Measurements from ENCODE around the gene HLA-DPB1.
A peak's percentile ranks its signal among the peaks of the same experiment; 100 is the strongest.

HLA-DPB1 gene

DNA sequence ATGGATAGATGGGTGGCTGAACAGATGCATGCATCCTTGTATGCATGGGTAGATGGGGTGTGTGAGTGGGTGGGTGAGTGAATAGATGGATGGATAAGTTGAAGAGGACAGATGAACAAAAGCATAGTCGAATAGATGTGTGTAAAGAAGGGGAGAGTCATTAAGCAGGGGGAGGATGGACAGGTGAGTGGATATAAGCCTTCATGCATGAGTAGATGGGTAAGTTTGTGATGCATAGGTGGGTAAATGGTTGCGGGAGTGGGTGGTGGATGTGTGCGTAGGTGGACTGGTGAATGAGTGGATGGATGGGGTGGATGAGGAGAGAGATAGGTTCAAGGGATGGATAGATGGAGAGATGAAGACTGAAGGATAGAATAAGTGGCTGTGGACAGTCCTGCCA, 29.6 kb downstream of the HLA-DPB1 start:
- no peak for DNase-seq

DNA sequence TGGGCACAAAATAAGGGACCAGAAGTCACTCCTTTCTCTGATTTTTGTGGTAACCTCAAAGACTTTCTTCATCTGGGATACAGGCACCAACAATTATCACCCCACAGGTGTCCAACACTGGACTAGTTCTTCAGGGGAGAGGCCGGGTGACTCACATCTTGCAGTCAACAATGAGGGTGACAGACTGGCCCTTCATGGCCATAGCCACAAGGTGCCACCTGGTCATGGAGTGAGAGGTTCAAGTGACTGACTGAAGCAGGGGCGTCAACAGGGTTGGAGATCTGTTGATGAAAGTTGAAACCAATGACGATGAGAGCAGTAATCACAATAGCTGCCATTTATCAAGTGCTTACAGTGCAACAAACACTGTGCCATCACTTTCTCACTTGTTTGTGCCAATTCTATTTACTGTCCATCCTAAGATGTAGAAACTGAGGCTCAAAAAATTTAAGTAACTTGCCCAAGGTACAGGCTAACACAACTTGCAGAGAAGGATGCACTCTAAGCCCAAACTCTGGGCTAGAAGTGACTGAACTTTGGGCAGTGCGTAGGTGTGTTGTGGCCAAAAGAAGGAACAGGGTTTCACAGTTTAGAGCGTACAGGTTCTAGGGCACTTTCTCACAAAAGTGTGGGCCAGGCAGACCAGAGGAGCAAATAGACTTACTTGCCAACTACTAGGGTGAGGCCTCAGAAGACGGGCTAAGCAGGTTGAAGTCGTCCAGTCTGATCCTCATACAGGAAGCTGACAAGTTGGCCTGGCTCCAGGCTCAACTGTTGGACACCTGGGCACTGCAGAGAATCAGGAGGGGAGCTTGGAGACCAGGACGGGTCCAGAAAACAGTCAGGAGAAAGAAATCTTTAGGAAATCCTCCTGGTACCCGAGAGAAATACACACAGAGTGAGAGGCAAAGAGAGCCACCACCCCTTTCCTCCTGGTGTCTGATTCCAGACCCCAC, 30.4 kb downstream of the HLA-DPB1 start:
- no peak for DNase-seq

DNA sequence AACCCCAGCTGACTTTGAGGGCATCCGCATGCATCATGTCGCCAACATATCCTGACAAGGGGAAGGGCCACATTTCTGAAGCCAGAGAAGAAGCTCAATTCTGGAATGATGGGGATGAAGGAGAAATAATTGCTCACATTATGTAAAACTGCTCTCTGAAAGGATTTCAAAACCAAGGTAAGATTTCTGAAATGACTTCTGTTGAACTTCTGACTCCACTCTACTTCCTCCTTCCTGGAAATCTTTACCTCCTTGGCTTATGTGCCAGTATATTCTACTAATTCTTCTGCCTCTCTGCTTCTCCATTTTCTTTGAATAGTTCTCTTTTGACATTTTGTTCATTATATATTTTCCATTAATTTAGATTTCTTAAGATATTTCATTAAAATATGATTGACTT, 31.9 kb downstream of the HLA-DPB1 start:
- DNase-seq: no peak

DNA sequence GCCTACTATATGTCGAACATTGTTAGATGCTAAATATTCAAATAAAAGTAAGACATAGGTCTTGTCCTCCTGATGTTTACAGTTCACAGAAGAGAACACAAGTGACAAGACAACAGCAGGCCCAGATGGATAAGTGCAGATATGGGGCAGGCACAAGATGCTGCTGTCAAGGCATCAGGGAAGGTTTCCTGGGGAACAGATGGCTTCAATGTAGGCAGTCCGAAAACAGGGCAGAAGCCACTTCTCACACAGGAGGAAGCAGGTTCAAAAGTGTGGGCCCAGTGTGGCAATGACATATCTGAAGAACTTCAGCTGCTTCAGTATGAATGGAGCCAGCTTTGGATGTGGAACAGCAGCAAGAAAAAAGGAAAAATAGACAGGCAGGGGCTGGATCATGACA, 32.5 kb downstream of the HLA-DPB1 start:
- DNase-seq: no peak

DNA sequence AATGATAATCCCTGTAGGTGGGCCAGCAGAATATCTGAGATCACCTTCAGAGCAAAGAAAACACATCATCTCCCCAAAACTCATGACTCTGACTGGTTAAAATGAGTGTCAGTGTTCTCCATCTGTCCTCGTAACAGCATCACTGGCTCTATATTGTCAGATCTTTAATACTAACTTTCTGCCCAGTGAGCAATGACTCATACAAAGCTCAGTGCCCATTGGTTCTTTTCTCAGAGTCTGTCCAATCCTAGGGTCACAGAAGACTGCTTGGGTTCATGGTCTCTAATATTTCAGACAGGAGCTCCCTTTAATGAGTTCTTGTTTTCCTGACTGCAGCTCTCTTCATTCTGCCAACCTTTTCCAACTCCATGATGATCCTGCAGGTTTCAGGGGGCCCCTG, 36.4 kb downstream of the HLA-DPB1 start:
- peak; percentile 72 for DNase-seq

DNA sequence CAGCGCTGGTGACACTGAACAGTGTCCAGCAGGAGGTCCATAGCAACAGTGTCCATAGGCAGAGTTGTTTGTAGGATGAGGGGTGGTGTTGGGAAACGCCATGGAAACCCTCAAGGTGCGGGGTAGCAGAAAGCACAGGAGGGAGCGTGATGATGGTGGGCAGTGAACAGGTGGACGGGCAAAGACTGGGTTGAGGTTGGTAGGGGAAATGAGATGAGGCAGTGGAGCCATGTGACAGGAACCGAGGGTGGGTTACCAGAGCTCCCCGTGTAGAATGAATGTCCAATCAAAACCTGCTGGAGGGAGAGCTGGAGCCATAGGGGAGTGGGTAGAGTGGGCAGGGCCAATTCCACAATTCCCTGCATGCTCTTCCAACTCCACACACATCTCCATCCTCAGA, 38.0 kb downstream of the HLA-DPB1 start:
- DNase-seq: no peak

DNA sequence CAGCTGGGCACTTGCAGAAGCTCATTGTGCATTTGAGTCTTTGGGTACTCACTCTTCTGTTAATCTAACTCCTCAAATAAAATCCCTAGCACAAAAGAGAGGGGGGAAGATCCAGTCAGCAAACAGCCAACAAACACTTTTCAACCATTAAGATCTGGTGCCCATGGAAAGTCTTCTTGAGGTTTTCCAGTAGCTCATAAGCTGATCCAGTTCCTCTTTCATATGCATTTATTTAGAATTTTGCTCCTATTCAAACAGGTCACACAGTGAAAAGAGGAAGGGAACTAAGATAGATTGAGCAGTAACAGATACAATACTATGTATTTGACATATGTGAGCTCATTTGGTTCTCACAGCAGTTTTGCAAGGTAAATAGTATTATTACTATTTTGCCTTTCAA, 38.6 kb downstream of the HLA-DPB1 start:
- no peak for DNase-seq

DNA sequence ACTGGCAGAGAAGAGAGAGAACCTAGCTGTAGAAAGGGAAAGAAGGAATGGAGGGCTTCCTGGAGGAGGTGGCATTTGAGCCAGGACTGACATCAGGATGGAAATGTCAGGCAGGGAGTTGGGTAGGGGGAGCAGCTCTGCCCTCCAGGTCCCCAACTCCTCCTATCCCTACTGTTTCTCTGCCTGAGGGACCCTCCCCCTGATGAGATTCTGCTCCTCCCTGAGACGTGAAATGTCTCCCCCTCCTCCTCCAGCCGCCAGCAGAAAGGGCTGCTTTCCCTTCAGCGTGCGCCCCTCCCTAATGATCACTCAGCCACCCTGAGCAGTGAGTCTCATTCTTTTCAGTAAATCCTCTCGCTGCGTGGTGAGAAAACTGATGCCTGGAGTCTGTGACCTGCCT, 40.6 kb downstream of the HLA-DPB1 start:
- peak; percentile 15 for DNase-seq

DNA sequence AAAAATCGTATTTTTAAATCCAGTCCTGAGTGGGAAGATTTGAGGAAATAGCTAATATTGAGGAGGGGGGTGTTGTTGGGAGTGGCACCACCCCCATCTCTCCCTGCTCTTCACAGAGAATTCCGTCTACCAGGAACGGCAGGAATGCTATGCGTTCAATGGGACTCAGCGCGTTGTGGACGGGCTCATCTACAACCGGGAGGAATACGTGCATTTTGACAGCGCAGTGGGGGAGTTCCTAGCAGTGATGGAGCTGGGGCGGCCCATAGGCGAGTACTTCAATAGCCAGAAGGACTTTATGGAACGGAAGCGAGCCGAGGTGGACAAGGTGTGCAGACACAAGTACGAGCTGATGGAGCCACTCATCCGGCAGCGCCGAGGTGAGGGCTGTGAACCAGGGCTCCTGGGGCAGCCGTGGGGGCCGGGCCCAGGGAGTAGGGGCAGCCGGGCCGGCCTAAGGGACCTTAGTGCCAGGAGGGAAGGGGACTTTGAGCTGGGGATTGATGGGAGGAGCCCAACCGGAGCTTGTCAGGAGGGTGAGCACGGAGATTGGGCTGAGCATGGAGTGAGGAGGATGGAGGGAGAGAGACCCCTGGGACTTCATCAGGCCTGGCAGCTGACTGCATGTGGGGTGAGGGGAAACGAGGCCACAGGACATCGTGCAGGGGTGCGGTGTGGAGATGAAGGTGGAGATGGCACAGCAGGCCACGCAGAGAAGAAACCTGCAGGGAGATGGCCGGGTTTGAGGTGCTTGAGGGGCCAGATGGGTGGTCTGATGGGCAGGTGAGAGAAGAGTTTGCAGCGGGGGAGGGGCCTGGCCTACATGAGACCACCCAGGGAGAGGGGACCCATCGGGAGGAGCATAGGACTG, 41.3 kb downstream of the HLA-DPB1 start:
- peak; percentile 57 for DNase-seq

DNA sequence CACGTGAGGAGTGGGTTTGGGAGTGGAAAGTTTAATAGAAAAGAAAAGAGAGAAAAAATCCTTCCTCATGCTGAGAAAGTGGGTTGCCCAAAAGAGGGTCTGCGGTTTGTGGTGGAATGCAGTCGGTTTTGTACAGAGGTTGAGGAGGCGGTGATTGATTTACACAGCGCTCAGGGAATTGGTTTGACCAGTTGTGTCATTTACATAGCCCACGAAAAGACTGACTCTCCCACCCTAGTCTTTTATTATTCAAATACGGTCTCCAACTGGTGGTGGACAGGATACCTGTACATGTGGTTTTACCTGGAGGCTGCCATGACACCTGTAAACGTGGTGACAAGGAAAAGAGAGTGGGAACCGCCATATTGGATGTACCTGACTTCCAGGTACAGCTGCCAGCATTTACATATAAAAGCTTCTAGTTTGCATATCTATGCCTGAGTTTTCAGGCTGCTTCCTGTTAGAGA, 42.1 kb downstream of the HLA-DPB1 start:
- DNase-seq: no peak

DNA sequence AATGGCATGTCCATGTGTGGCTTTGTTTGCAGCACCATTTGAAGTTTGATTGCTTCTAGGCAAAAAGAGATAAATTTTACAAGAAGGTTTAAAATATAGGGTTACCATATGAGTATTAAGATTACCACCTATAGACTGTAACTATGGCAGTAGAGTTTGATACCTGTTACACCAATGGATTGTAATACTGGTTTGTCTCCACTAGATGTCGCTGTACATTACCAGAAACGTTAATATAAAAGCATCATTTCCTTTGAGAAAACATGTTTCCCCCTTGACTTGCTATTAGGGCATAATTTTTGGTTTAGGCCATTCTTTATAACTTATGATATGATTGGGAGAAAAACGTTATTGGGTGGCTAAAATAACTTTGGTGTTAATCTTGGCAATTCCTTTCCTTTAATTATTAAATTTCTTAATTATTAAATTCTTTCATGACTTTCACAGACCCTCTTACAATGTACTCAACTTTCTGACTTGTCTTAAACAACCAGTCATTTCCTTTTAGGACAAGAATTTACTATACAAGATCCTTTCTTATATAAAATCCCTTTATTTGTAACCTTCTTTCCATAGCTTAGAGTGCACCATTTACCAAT, 42.8 kb downstream of the HLA-DPB1 start:
- DNase-seq: peak; percentile 86

DNA sequence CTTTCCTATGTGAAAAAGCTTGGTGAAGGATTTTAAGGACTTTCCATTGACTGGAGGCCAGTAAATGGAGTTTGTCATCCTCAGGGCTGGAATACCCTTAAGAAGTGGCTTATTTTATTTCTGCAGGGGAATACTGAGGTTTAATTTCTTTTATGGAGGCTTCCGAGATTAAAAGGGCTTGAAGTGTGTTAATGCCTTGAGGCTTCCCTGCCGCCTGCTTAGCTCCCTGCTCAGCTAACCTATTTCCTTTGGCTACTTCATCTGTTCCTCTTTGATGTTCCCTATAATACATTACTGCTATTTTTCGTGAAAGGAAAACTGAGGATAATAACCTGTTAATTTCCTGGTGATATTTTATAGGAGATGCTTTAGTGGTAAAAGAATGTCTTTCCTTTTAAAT, 44.2 kb downstream of the HLA-DPB1 start:
- DNase-seq: no peak

DNA sequence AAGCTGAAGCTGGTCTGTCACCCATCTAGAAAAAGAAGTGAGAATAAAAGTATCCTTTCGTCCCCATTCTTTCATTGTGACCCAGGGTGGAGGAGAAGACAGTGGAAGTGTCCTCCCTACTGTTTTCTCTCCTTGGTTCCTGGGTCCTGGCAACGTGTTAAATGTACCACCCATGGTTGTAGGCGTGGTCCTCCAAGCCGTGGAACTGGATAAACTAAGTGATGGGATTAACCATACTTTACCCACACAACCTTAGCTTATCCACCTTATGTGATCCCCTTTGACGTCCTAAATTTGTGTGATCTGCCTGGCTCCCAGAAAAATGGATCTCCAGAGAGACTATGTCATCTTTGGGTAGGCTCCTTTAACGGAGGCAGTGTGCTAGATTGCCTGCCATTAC, 47.4 kb downstream of the HLA-DPB1 start:
- no peak for DNase-seq

DNA sequence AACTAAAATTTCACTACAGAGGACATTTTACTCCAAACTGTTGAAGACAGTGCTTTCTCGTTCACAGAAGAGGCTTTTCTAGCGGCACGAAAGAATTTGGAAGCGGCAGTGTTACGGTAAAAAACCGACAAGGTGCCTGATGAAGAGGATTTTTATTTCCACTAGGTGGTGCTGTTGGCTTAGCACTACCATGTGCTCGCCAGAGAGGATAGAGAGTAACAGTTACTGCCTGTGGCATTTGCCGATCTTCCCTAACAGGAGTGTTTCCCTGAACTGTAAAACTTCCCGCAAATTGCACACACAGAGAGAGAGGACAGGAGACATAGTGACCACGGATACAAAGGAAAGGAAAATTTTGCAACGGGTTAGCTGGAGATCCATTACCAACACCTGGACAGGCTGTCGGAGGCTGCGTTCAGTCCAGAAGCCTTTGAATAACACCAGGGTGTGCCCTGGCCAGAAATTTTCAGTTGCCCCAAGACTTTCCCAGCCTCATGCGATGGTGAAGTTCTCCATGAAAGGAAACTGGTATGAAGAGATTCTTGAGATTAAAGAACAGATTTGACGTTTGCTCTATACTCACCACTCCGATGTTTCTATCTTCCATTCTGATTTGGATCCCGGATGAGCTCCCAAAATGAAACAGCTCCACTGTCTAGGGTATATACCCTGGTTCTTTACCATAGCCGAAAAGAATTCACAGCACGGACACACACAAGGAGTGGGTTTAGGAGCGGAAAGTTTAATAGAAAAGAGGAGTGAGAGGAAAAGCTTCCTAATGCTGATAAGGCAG, 48.1 kb downstream of the HLA-DPB1 start:
- DNase-seq: peak; percentile 36

DNA sequence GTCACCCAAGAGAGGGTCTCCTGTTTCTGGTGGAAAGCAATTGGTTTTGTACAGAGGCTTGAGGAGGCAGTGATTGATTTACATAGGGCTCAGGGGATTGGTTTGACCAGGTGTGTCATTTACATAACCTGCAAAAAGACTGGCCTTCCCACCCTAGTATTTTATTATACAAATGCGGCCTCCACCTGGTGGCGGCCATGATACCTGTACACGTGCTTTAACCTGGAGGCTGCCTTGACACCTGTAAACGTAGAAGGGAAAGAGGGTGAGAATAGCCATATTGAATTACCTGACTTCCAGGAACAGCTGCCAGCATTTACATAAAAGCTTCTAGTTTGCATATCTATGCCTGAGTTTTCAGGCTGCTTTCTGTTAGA, 48.7 kb downstream of the HLA-DPB1 start:
- DNase-seq: no peak

DNA sequence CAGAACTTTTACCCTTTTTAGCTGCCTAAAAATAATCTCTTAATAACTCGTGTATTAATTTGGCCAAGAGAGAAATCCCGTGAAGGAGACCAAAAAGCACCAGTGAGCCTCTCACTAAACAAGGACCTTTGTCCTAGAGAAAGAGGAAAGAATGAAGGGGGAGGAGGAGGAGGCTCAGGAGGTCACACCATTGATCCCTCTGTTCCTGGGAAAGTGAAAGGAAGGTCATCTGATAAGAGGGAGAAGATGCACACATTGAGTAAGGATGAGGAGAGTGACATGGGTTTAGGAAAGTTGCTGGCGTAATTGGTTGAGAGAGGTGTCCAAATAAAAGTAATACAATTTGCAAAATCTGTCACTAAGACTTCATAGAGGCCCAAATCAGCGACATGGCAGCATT, 49.2 kb downstream of the HLA-DPB1 start:
- no peak for DNase-seq

DNA sequence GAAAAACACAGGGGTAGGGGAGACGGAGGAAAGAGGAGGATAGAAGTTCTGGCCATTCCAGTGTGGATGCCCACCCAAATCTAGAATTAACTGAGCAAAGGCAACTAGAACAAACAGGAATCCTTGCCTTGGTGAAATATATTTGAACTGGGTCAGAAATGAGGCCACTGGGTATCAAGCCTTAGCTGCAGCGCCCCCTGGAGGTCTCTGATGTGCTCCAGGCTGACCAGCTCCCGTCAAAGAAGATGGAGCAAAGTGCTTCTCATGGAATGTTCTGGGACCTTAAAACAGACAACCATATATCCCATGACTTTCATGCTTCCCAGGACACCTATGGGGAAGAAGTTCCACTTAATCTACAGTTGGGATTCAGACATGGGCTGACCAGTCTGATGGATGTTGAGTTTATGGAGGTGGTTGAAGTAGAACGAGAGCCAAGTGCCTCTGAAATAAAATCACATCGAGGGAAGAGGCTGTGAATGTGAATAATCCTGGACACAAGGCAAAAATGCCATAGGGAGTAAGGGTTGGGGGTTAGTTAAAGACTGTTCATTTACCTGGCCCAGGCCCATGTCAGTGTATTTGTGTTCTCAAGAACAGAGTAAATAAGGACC, 50.4 kb downstream of the HLA-DPB1 start:
- peak; percentile 64 for DNase-seq

DNA sequence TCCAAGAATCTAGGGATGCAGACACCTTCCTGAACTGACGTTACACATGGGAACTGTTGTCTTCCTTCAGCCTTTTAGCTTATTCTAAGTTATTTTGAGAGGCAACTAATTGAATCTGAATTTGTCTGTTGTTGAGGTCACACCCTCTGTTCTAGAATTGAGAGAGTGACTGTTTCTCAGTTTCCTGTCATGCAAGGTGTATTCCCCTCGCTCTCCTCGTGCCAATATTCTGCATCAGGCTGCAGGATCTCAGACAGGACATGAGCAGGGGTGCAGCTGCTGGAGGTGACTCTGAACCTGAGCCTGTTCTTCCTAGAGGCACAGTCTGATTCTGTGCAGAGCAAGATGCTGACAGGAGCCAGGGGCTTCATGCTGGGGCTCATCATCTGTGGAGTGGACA, 52.5 kb downstream of the HLA-DPB1 start:
- DNase-seq: no peak

DNA sequence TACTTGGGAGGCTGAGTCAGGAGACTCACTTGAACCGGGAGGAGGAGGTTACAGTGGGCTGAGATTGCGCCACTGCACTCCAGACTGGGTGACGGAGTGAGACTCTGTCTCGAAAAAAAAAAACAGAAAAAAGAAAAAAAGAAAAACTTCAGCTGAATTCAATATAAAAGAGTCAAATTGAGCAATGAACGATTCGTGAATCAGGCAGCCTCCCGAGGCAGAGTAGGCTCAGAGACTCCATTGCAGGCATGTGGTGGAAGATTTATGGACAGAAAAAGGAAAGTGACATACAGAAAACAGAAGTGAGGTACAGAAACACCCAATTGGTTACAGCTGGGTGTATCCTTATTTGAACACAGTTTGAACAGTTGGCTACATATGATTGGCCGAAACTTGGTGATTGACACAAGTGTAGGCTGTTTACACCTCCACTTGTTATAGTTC, 56.3 kb downstream of the HLA-DPB1 start:
- DNase-seq: no peak

DNA sequence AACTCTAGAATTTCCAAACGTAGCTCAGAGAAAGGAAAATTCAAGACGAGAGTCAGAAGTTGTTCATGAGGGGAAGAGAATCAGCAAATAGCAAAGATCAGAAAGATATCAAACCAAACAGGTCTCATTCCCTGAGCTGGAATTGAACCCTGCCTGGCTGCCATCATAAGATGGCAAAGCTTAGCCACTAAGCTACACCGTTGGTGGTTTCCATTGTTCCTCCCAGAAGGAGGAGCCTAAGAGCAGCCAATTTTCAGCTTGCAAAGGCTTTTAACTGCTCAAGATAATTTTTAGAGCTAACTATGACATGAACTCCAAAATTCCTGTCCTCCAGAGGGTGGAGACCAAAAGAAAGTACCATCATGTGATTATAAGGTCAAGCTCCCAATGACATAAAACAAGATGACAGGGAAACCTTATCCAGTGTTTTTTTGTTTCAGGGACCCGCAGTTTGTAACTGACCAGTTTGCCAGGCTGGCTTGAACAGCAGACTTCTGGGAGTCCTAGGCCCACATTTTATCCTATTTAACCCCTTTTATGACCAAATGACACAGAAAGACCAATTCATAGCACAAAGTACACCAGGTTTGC, 60.6 kb downstream of the HLA-DPB1 start:
- DNase-seq: no peak
